ENCODE data around the gene CAB39L. TPM values are rescaled to one million over a fixed set of nuclear protein-coding genes. Genes with fewer than 3 reads are reported as not detected.

CAB39L gene
- polyA plus RNA-seq, 1 donor from 2014 or later, result 40.3 TPM

GRCh38 chr13:49455007-49455398, 11.1 kb upstream of the CAB39L start:
- no peaks in the 10 kb centered on the region for H3K9me2 ChIP-seq (ENCODE audit: insufficient read depth, low read length)
- H3K9me3 ChIP-seq (ENCODE audit: low read length), result no peaks in the 10 kb centered on the region
- no peaks in the 10 kb centered on the region for H3K27me3 ChIP-seq (ENCODE audit: insufficient read depth, low read depth, low read length)
- H3K4me2 ChIP-seq (ENCODE audit: low read length), result no peak overlapping the region
- no peak overlapping the region for H3K27ac ChIP-seq (ENCODE audit: low read length)
- no peaks in the 10 kb centered on the region for H3F3A ChIP-seq (ENCODE audit: insufficient read depth, low read length, poor library complexity, severe bottlenecking)
- H3K4me3 ChIP-seq (ENCODE audit: low read length), result no peak overlapping the region
- no peaks in the 10 kb centered on the region for H3K79me2 ChIP-seq (replicated peaks; ENCODE audit: insufficient read depth, low read length)
- H3K9ac ChIP-seq (ENCODE audit: low read length), result no peak overlapping the region
- H3K36me3 ChIP-seq (ENCODE audit: insufficient read depth, low read length), result no peaks in the 10 kb centered on the region
- H4K20me1 ChIP-seq (ENCODE audit: insufficient read depth), result no peaks in the 10 kb centered on the region
- TF ChIP-seq EP300 (conservative IDR thresholded peaks at IDR 0.05; ENCODE audit: poor library complexity, severe bottlenecking) (no peak), CTCF (IDR thresholded peaks at IDR 0.05; ENCODE audit: poor library complexity, severe bottlenecking) (no peak), SMC3 (conservative IDR thresholded peaks at IDR 0.05; ENCODE audit: poor library complexity) (no peak), MXI1 (conservative IDR thresholded peaks at IDR 0.05; ENCODE audit: poor library complexity, severe bottlenecking) (no peak), POLR2AphosphoS5 (IDR thresholded peaks at IDR 0.05) (no peak), EZH2 (IDR thresholded peaks at IDR 0.05; ENCODE audit: borderline replicate concordance, insufficient read depth, low read length, poor library complexity, severe bottlenecking) (no peak), REST (IDR thresholded peaks at IDR 0.05; ENCODE audit: borderline replicate concordance) (no peak), RAD21 (conservative IDR thresholded peaks at IDR 0.05) (no peak), TAF1 (IDR thresholded peaks at IDR 0.05; ENCODE audit: low read depth) (no peak)
- H2AFZ ChIP-seq (ENCODE audit: low read depth, low read length), result no peak overlapping the region

GRCh38 chr13:49454388-49455006, 10.6 kb upstream of the CAB39L start:
- Histone ChIP-seq H3K36me3 (ENCODE audit: insufficient read depth, low read length) (no peaks in the 10 kb centered on the region), H3K79me2 (replicated peaks; ENCODE audit: insufficient read depth, low read length) (no peaks in the 10 kb centered on the region), H4K20me1 (ENCODE audit: insufficient read depth) (no peaks in the 10 kb centered on the region), H3K9ac (ENCODE audit: low read length) (no peak overlapping the region), H3K4me2 (ENCODE audit: low read length) (no peak overlapping the region), H3K9me2 (ENCODE audit: insufficient read depth, low read length) (no peaks in the 10 kb centered on the region), H3K27ac (ENCODE audit: low read length) (no peak overlapping the region), H3K9me3 (ENCODE audit: low read length) (no peaks in the 10 kb centered on the region), H3K4me3 (ENCODE audit: low read length) (no peak overlapping the region), H3K27me3 (ENCODE audit: insufficient read depth, low read depth, low read length) (no peaks in the 10 kb centered on the region), H3F3A (ENCODE audit: insufficient read depth, low read length, poor library complexity, severe bottlenecking) (no peaks in the 10 kb centered on the region), H2AFZ (ENCODE audit: low read depth, low read length) (no peak overlapping the region)
- TF ChIP-seq SMC3 (conservative IDR thresholded peaks at IDR 0.05; ENCODE audit: poor library complexity) (no peak), CTCF (IDR thresholded peaks at IDR 0.05; ENCODE audit: poor library complexity, severe bottlenecking) (no peak), RAD21 (conservative IDR thresholded peaks at IDR 0.05) (no peak), MXI1 (conservative IDR thresholded peaks at IDR 0.05; ENCODE audit: poor library complexity, severe bottlenecking) (no peak), POLR2AphosphoS5 (IDR thresholded peaks at IDR 0.05) (no peak), EP300 (conservative IDR thresholded peaks at IDR 0.05; ENCODE audit: poor library complexity, severe bottlenecking) (no peak)
